Measurements from ENCODE around the gene RAB30. TPM values are rescaled to one million over a fixed set of nuclear protein-coding genes. Genes with fewer than 3 reads are reported as not detected.

RAB30 gene
- total and polyA plus RNA-seq, 2 donors (not counting 3 experiments of a cell fraction or from before 2014, with no cell fraction given): 4.1 to 14.6 TPM

GRCh38 chr11:83044958-83045712, 26.6 kb downstream of the RAB30 start:
- FAIRE-seq: peak; percentile 59
- intact Hi-C loops (cut with micrococcal nuclease): no loop called here
- Histone ChIP-seq H3K9me1 (replicated peaks; ENCODE audit: control insufficient read depth, extremely low read depth, insufficient read depth, low read length) (no peaks in the 10 kb centered on the region), H3K9ac (replicated peaks; ENCODE audit: extremely low read depth, insufficient read depth, low read length) (no peak overlapping the region), H3K4me1 (ENCODE audit: control insufficient read depth, extremely low read depth, insufficient read depth, low read length) (peaks cover 39% of the 10 kb centered on the region), H3K79me2 (ENCODE audit: control insufficient read depth, insufficient read depth, low read length) (peaks cover 4% of the 10 kb centered on the region), H3K4me3 (replicated peaks in 1 of 3; ENCODE audit: insufficient read depth in 1 of 3, low read depth in 1 of 3, low read length in 3 of 3) (no peak overlapping the region), H3K4me2 (ENCODE audit: insufficient read depth, low read length) (peak overlapping the region; percentile 28), H4K20me1 (replicated peaks; ENCODE audit: control insufficient read depth, extremely low read depth, insufficient read depth, low read length) (no peaks in the 10 kb centered on the region), H3K27me3 (ENCODE audit: control insufficient read depth in 2 of 2, insufficient read depth in 2 of 2, low read length in 2 of 2) (no peaks in the 10 kb centered on the region), H3K27ac (ENCODE audit: insufficient read depth, low read depth, low read length) (no peak overlapping the region), H3K9me3 (replicated peaks; ENCODE audit: control insufficient read depth, insufficient read depth, low read length) (no peaks in the 10 kb centered on the region), H2AFZ (ENCODE audit: low read depth, low read length) (no peak overlapping the region), H3K36me3 (ENCODE audit: control insufficient read depth in 2 of 2, extremely low read depth in 1 of 2, insufficient read depth in 2 of 2, low read length in 2 of 2) (no peaks in the 10 kb centered on the region)
- dilution Hi-C loops (cut with MboI; ENCODE audit: extremely low pct_ligation_motif_present, low sequenced_read_pairs): no loop called here
- CTCF ChIA-PET: interaction anchor here (0.7 to 1.2 kb wide), 4 partner anchors 12 to 118 kb away, joined by 3 to 5 read pairs (median 3); no protein-coding TSS in a partner anchor
- TF ChIP-seq, protein P1, sequence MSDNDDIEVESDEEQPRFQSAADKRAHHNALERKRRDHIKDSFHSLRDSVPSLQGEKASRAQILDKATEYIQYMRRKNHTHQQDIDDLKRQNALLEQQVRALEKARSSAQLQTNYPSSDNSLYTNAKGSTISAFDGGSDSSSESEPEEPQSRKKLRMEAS (IDR thresholded peaks at IDR 0.05; ENCODE audit: insufficient read depth, insufficient read length): no peak
- peak; percentile 46 for TF ChIP-seq JUN (IDR thresholded peaks at IDR 0.05; ENCODE audit: borderline replicate concordance, insufficient read depth, insufficient read length, low read depth)
- TF ChIP-seq GATA2 (IDR thresholded peaks at IDR 0.05; ENCODE audit: insufficient read depth, insufficient read length, low read depth, low read length): peak; percentile 84
- peak; percentile 23 for TF ChIP-seq POLR2AphosphoS5 (IDR thresholded peaks at IDR 0.05; ENCODE audit: insufficient read depth, low read depth, low read length)
- no peak for TF ChIP-seq EZH2 (IDR thresholded peaks at IDR 0.05; ENCODE audit: borderline replicate concordance, low read depth, low read length, severe bottlenecking)
- no peak for TF ChIP-seq MYC (IDR thresholded peaks at IDR 0.05; ENCODE audit: low read depth, low read length)
- peak; percentile 83 for TF ChIP-seq FOS (IDR thresholded peaks at IDR 0.05; ENCODE audit: borderline replicate concordance, insufficient read depth, low read length)
- peak; percentile 55 for DNase-seq (ENCODE audit: low read depth, low spot score)
- BruUV-seq (replicated peaks): no TSS peak
- POLR2A ChIA-PET: no interaction called here
